ENCODE results near the gene BTRC. TPM values are rescaled to one million over a fixed set of nuclear protein-coding genes. Genes with fewer than 3 reads are reported as not detected.

BTRC gene
- total and polyA plus RNA-seq, 10 of the 15 experiments (the other 5 are each of a cell fraction or from before 2014, with no cell fraction given), result 2.2 to 18.6 (median 8.6) TPM

GRCh38 chr10:101379663-101380352, 25.8 kb downstream of the BTRC start:
- Histone ChIP-seq H3K9ac (ENCODE audit: control insufficient read depth, insufficient read depth, low read length) (no peak overlapping the region), H4K20me1 (ENCODE audit: control insufficient read depth, insufficient read depth) (no peaks in the 10 kb centered on the region), H3K4me3 (no peak overlapping the region), H3K9me3 (replicated peaks; ENCODE audit: control insufficient read depth, insufficient read depth, low read length) (no peaks in the 10 kb centered on the region), H3K4me1 (ENCODE audit: control insufficient read depth, insufficient read depth, low read length) (no peaks in the 10 kb centered on the region), H3K4me2 (ENCODE audit: control insufficient read depth, insufficient read depth) (no peak overlapping the region), H3K79me2 (ENCODE audit: control insufficient read depth, insufficient read depth, low read length) (no peaks in the 10 kb centered on the region), H3K27me3 (replicated peaks in 1 of 2; ENCODE audit: control insufficient read depth in 2 of 2, insufficient read depth in 2 of 2, low read length in 1 of 2) (no peaks in the 10 kb centered on the region), H3K36me3 (ENCODE audit: control insufficient read depth in 2 of 2, insufficient read depth in 2 of 2, low read length in 1 of 2) (no peaks in the 10 kb centered on the region), H2AFZ (ENCODE audit: control insufficient read depth, low read depth, low read length) (no peak overlapping the region), H3K27ac (ENCODE audit: control insufficient read depth, insufficient read depth) (no peak overlapping the region)
- FAIRE-seq (no peak), ATAC-seq (no peak), DNase-seq (ENCODE audit: low read depth, low spot score) (no peak)
- BruUV-seq (replicated peaks), result no TSS peak
- RAD21 ChIA-PET (ENCODE audit: unreplicated experiment), result no interaction called here
- SMC1A ChIA-PET (ENCODE audit: uncharacterized antibody, unreplicated experiment), result interaction anchor here (0.8 kb wide), 1 partner anchor 9 kb away, joined by 3 read pairs; no protein-coding TSS in a partner anchor
- CTCF ChIA-PET, result interaction anchor here (1.2 kb wide), 1 partner anchor 223 kb away, joined by 3 read pairs; no protein-coding TSS in a partner anchor
- in situ Hi-C loops (cut with MboI) (no loop called here), intact Hi-C loops (cut with micrococcal nuclease; ENCODE audit: unreplicated experiment) (no loop called here)
- WGBS (ENCODE audit: insufficient coverage, insufficient replicate concordance, low lambda C conversion rate, missing lambda C conversion rate), result 70% methylated on average over 5 of the region's 5 CpGs
- POLR2A ChIA-PET, result no interaction called here
- no peak for TF ChIP-seq SRF (IDR thresholded peaks at IDR 0.05; ENCODE audit: low read depth in 2 of 2, low read length in 2 of 2)
- no peak for TF ChIP-seq RAD51 (IDR thresholded peaks at IDR 0.05)
- TF ChIP-seq ESRRA (IDR thresholded peaks at IDR 0.05; ENCODE audit: low read length), result no peak
- no peak for TF ChIP-seq CHD2 (IDR thresholded peaks at IDR 0.05; ENCODE audit: borderline replicate concordance, low read depth, low read length)
- TF ChIP-seq SMARCA5 (IDR thresholded peaks at IDR 0.05), result no peak
- TF ChIP-seq SREBF2 (IDR thresholded peaks at IDR 0.05; ENCODE audit: low read length), result no peak
- no peak for TF ChIP-seq RELA (IDR thresholded peaks at IDR 0.05; ENCODE audit: borderline replicate concordance, partially characterized antibody)
- TF ChIP-seq NKRF (conservative IDR thresholded peaks at IDR 0.05), result no peak
- TF ChIP-seq SUPT20H (IDR thresholded peaks at IDR 0.05; ENCODE audit: borderline replicate concordance, control insufficient read depth, low read depth, low read length), result no peak
- TF ChIP-seq ZNF24 (IDR thresholded peaks at IDR 0.05), result no peak
- TF ChIP-seq TCF12 (IDR thresholded peaks at IDR 0.05; ENCODE audit: low read depth, low read length), result no peak
- TF ChIP-seq MTA2 (IDR thresholded peaks at IDR 0.05; ENCODE audit: low read depth), result no peak
- no peak for TF ChIP-seq DPF2 (IDR thresholded peaks at IDR 0.05)
- TF ChIP-seq MLLT1 (IDR thresholded peaks at IDR 0.05), result no peak
- no peak for TF ChIP-seq ZBTB11 (CRISPR knock-in tag; IDR thresholded peaks at IDR 0.05)
- TF ChIP-seq TCF7 (IDR thresholded peaks at IDR 0.05; ENCODE audit: borderline replicate concordance), result no peak
- no peak for TF ChIP-seq ZNF274 (IDR thresholded peaks at IDR 0.05; ENCODE audit: insufficient read depth, insufficient read length)
- TF ChIP-seq YY1 (IDR thresholded peaks at IDR 0.05; ENCODE audit: low read depth, low read length), result no peak

All from GM12878 (cell line).